Loucy (cell line): ENCODE results near the gene KIF3C.

Source experiments
- H2AFZ ChIP-seq: fragments of 200-600 bp; sonication (generic); 2 replicates; pipeline ENCODE4 v1.6.0; 2016; ENCODE audit warnings: antibody characterized with exemption, mild to moderate bottlenecking, low read length, moderate library complexity
- H3F3A ChIP-seq: fragments of 200-600 bp; 2 replicates; pipeline ENCODE4 v1.6.0; 2016; ENCODE audit warnings: antibody characterized with exemption, low read depth, mild to moderate bottlenecking
- H3K27me3 ChIP-seq: fragments of 200-600 bp; sonication (generic); 2 replicates; pipeline ENCODE4 v1.6.1; 2014; ENCODE audit warnings: low read length, mild to moderate bottlenecking; ENCODE audit not compliant: insufficient read depth, poor library complexity, severe bottlenecking
- H3K36me3 ChIP-seq: fragments of 200-600 bp; sonication (generic); 2 replicates; pipeline ENCODE4 v1.6.1; 2016; ENCODE audit warnings: low read length; ENCODE audit not compliant: insufficient read depth
- H3K4me1 ChIP-seq: fragments of 200-600 bp; sonication (generic); 2 replicates; pipeline ENCODE4 v1.5.1; 2014; ENCODE audit warnings: low read length, mild to moderate bottlenecking; ENCODE audit not compliant: insufficient read depth, poor library complexity, severe bottlenecking
- H3K4me2 ChIP-seq: fragments of 200-600 bp; sonication (generic); 2 replicates; pipeline ENCODE4 v1.6.0; 2014; ENCODE audit warnings: antibody characterized with exemption, low read length, low read depth, mild to moderate bottlenecking; ENCODE audit not compliant: poor library complexity, severe bottlenecking
- H3K4me3 ChIP-seq: fragments of 200-600 bp; sonication (generic); 2 replicates; pipeline ENCODE4 v1.5.1; 2014; ENCODE audit warnings: low read length, mild to moderate bottlenecking, mixed read lengths; ENCODE audit not compliant: poor library complexity, severe bottlenecking
- H3K79me2 ChIP-seq: fragments of 200-600 bp; sonication (generic); 2 replicates; pipeline ENCODE4 v1.6.1; 2014; ENCODE audit warnings: low read length; ENCODE audit not compliant: insufficient read depth
- H3K9ac ChIP-seq: fragments of 200-600 bp; sonication (generic); 2 replicates; pipeline ENCODE4 v1.6.0; 2014; ENCODE audit warnings: mild to moderate bottlenecking, low read depth, low read length, moderate library complexity; ENCODE audit not compliant: poor library complexity, severe bottlenecking
- H3K9me2 ChIP-seq: fragments of 200-600 bp; sonication (generic); replicated peaks from 2 replicates; pipeline ENCODE4 v1.6.1; 2016; ENCODE audit warnings: low read depth, low read length, mixed read lengths
- H3K9me3 ChIP-seq: fragments of 200-600 bp; sonication (generic); 2 replicates; pipeline ENCODE4 v1.6.1; 2014; ENCODE audit warnings: mild to moderate bottlenecking, antibody characterized with exemption, low read length, low read depth; ENCODE audit not compliant: insufficient read depth
- H4K20me1 ChIP-seq: fragments of 200-600 bp; sonication (generic); 2 replicates; pipeline ENCODE4 v1.6.0; 2014; ENCODE audit warnings: antibody characterized with exemption, low read length, mild to moderate bottlenecking; ENCODE audit not compliant: insufficient read depth, poor library complexity, severe bottlenecking
- EZH2phosphoT487 ChIP-seq: fragments of 200-600 bp; IDR thresholded peaks from 2 replicates; pipeline ENCODE4 v1.6.1; 2018; ENCODE audit warnings: antibody characterized with exemption, mild to moderate bottlenecking, moderate library complexity, borderline replicate concordance
- TF ChIP-seq, protein P1 (sequence below): fragments of 200-600 bp; sonication (generic); conservative IDR thresholded peaks from 2 replicates; pipeline ENCODE4 v1.5.1; 2014; ENCODE audit warnings: mild to moderate bottlenecking, antibody characterized with exemption, low read length

Gene KIF3C

GRCh38 chr2:25979001-25979400, 3.3 kb downstream of the KIF3C start:
- TF ChIP-seq EZH2phosphoT487: no peak
- TF ChIP-seq, protein P1, sequence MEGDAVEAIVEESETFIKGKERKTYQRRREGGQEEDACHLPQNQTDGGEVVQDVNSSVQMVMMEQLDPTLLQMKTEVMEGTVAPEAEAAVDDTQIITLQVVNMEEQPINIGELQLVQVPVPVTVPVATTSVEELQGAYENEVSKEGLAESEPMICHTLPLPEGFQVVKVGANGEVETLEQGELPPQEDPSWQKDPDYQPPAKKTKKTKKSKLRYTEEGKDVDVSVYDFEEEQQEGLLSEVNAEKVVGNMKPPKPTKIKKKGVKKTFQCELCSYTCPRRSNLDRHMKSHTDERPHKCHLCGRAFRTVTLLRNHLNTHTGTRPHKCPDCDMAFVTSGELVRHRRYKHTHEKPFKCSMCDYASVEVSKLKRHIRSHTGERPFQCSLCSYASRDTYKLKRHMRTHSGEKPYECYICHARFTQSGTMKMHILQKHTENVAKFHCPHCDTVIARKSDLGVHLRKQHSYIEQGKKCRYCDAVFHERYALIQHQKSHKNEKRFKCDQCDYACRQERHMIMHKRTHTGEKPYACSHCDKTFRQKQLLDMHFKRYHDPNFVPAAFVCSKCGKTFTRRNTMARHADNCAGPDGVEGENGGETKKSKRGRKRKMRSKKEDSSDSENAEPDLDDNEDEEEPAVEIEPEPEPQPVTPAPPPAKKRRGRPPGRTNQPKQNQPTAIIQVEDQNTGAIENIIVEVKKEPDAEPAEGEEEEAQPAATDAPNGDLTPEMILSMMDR: no peak
- no peak overlapping the region for H3K9ac ChIP-seq
- H3K4me2 ChIP-seq: peak overlapping the region; percentile 86
- H3K4me1 ChIP-seq: peaks cover 53% of the 10 kb centered on the region
- H3K27me3 ChIP-seq: no peaks in the 10 kb centered on the region
- H3K9me3 ChIP-seq: no peaks in the 10 kb centered on the region
- no peaks in the 10 kb centered on the region for H4K20me1 ChIP-seq
- H3K9me2 ChIP-seq: no peaks in the 10 kb centered on the region
- peak overlapping the region; percentile 51 for H3K4me3 ChIP-seq
- H3K79me2 ChIP-seq: peaks cover 12% of the 10 kb centered on the region; the same call in 1 of the 2 replicates
- no peak overlapping the region for H2AFZ ChIP-seq
- no peaks in the 10 kb centered on the region for H3K36me3 ChIP-seq
- H3F3A ChIP-seq: no peaks in the 10 kb centered on the region

GRCh38 chr2:25977768-25978167, 4.5 kb downstream of the KIF3C start:
- H3K4me1 ChIP-seq: peaks cover 50% of the 10 kb centered on the region
- no peak overlapping the region for H3K9ac ChIP-seq
- no peaks in the 10 kb centered on the region for H3K9me2 ChIP-seq
- peak overlapping the region; percentile 86 for H3K4me2 ChIP-seq
- no peaks in the 10 kb centered on the region for H3K36me3 ChIP-seq
- no peak overlapping the region for H2AFZ ChIP-seq
- H4K20me1 ChIP-seq: no peaks in the 10 kb centered on the region
- H3K27me3 ChIP-seq: no peaks in the 10 kb centered on the region
- peaks cover 12% of the 10 kb centered on the region; the same call in 1 of the 2 replicates for H3K79me2 ChIP-seq
- peak overlapping the region; percentile 51 for H3K4me3 ChIP-seq
- H3K9me3 ChIP-seq: no peaks in the 10 kb centered on the region
- H3F3A ChIP-seq: no peaks in the 10 kb centered on the region
- TF ChIP-seq EZH2phosphoT487: no peak
- TF ChIP-seq, protein P1: no peak

GRCh38 chr2:25976983-25977741, 5.1 kb downstream of the KIF3C start:
- no peak overlapping the region for H2AFZ ChIP-seq
- H3K36me3 ChIP-seq: no peaks in the 10 kb centered on the region
- TF ChIP-seq EZH2phosphoT487: no peak
- TF ChIP-seq, protein P1: no peak

More at GRCh38 chr2:25976983-25977741, 5.1 kb downstream of the KIF3C start:
- Histone ChIP-seq H3K9me3 (no peaks in the 10 kb centered on the region), H3K4me1 (peaks cover 49% of the 10 kb centered on the region), H3K27me3 (no peaks in the 10 kb centered on the region), H3K79me2 (peaks cover 12% of the 10 kb centered on the region; the same call in 1 of the 2 replicates), H3K4me3 (peak overlapping the region; percentile 51), H4K20me1 (no peaks in the 10 kb centered on the region), H3K4me2 (peak overlapping the region; percentile 86), H3F3A (no peaks in the 10 kb centered on the region), H3K9me2 (no peaks in the 10 kb centered on the region), H3K9ac (peak overlapping the region; percentile 25)
